Uterus (tissue), 4 donors: ENCODE data around the gene MYBL2. TPM values are rescaled to one million over a fixed set of nuclear protein-coding genes. Genes with fewer than 3 reads are reported as not detected.
"Not testable (repeated sequence)": the region's sequence is repeated elsewhere in the genome, so short reads cannot be mapped to it uniquely, and the experiment has no call there.

ENCODE experiments used
- DNase-seq, 2 donors: peaks; one replicate each; pipeline ENCODE4 v3.0.0-alpha.2; 2019 to 2020
- H3K27ac ChIP-seq, 2 donors: fragments of 200-600 bp; sonication (generic); 1 replicate in 1 of 2; 2 replicates in 1 of 2; pipeline ENCODE4 v1.5.1; 2016 to 2018
- H3K27me3 ChIP-seq, 2 donors: fragments of 200-600 bp; sonication (generic); one replicate each; pipeline ENCODE4 v1.5.1; 2018 to 2019; ENCODE audit warnings: control low read depth in 1 of 2
- H3K36me3 ChIP-seq, 2 donors: fragments of 200-600 bp; sonication (generic); one replicate each; pipeline ENCODE4 v1.5.1; 2019; ENCODE audit warnings: control low read depth in 1 of 2
- H3K4me1 ChIP-seq, 2 donors: fragments of 200-600 bp; sonication (generic); one replicate each; pipeline ENCODE4 v1.5.1; 2018 to 2019; ENCODE audit warnings: control low read depth in 1 of 2
- H3K4me3 ChIP-seq, 2 donors: fragments of 200-600 bp; sonication (generic); 1 replicate in 1 of 2; 2 replicates in 1 of 2; pipeline ENCODE4 v1.5.1; 2018 to 2019; ENCODE audit warnings: mild to moderate bottlenecking in 1 of 2
- H3K9me3 ChIP-seq, 2 donors: fragments of 200-600 bp; sonication (generic); one replicate each; pipeline ENCODE4 v1.5.1; 2019; ENCODE audit warnings: control low read depth in 1 of 2
- CTCF ChIP-seq, 4 experiments: fragments of 200-600 bp in 2 of 4; fragments of 450-650 bp in 2 of 4; sonication (generic) in 2 of 4; IDR thresholded peaks; one replicate each; pipeline ENCODE4 v1.5.1; 2016 to 2019; ENCODE audit warnings: antibody characterized with exemption in 4 of 4, mild to moderate bottlenecking in 2 of 4, moderate library complexity in 1 of 4
- POLR2A ChIP-seq, 2 donors: fragments of 450-650 bp; IDR thresholded peaks; one replicate each; pipeline ENCODE4 v1.6.1; 2016; ENCODE audit warnings: antibody characterized with exemption in 2 of 2, mild to moderate bottlenecking in 1 of 2, moderate library complexity in 1 of 2
- intact Hi-C: fragments of 100-400 bp; cut with DNase I; formaldehyde crosslinking; loops from one replicate; pipeline ENCODE4 v1.15.1; 2023; ENCODE audit warnings: low total_unique reads
- total RNA-seq, 4 donors: library from RNA; depleted of rRNA in 3 of 4; stranded (reverse); fragments of >200 nt in 3 of 4; gene quantifications; one replicate each; pipeline versions ENCODE4 v1.1.0 to v1.2.4, GENCODE V29; 2014 to 2023
- donor health status: DM: yes; HTN: yes; CAD: no.

Gene MYBL2
- total RNA-seq, 4 donors from 2014 or later: 0.29 to 5.2 TPM; not detected in 2

- Histone ChIP-seq H3K36me3 (no peaks in the 10 kb centered on the region), H3K4me3 (no peak overlapping the region), H3K27me3 (no peaks in the 10 kb centered on the region), H3K4me1 (no peaks in the 10 kb centered on the region), H3K27ac (no peak overlapping the region), H3K9me3 (no peaks in the 10 kb centered on the region)
- TF ChIP-seq POLR2A (IDR thresholded peaks at IDR 0.05) (no peak), CTCF (IDR thresholded peaks at IDR 0.05) (no peak)
- no peak for DNase-seq
- intact Hi-C loops: no loop called here
Measured at GRCh38 chr20:43755851-43756250, 88.9 kb downstream of the MYBL2 start.

GRCh38 chr20:43757888-43758287 is 91.0 kb downstream of the MYBL2 start:
- H3K4me3 ChIP-seq, H3K4me1 ChIP-seq, intact Hi-C loops, DNase-seq, H3K27me3 ChIP-seq, H3K9me3 ChIP-seq, H3K36me3 ChIP-seq, H3K27ac ChIP-seq: not testable (repeated sequence)

GRCh38 chr20:43761386-43762340 is 94.7 kb downstream of the MYBL2 start:
- Histone ChIP-seq H3K36me3 (no peaks in the 10 kb centered on the region), H3K9me3 (no peaks in the 10 kb centered on the region), H3K4me1 (no peaks in the 10 kb centered on the region), H3K4me3 (no peak overlapping the region), H3K27ac (no peak overlapping the region), H3K27me3 (no peaks in the 10 kb centered on the region)
- intact Hi-C loops: no loop called here
- TF ChIP-seq POLR2A (IDR thresholded peaks at IDR 0.05): no peak
- TF ChIP-seq CTCF (IDR thresholded peaks at IDR 0.05): no peak
- no peak for DNase-seq

DNA sequence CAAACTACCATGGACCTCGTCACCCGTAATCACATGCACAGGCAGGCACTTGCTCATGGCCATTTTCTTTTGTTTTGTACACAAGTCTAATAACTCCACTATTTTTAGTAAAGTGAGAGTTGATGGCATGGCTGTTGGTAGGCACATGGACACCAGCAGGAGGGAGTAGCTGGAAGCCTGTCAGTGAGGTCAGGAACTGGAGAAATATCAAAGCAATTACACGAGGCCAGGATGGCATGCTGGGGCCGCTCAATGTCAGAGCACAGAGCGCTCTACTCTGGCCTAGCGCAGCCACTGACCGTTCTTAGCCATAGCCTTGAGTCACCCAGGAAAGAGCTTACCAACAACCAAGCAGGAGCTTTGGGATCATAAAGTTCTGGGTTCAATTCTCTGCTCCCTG is 96.0 kb downstream of the MYBL2 start:
- Histone ChIP-seq H3K27me3 (no peaks in the 10 kb centered on the region), H3K4me1 (no peaks in the 10 kb centered on the region), H3K9me3 (no peaks in the 10 kb centered on the region), H3K36me3 (no peaks in the 10 kb centered on the region), H3K4me3 (no peak overlapping the region), H3K27ac (no peak overlapping the region)
- DNase-seq: no peak
- TF ChIP-seq CTCF (IDR thresholded peaks at IDR 0.05) (no peak), POLR2A (IDR thresholded peaks at IDR 0.05) (no peak)
- intact Hi-C loops: no loop called here

DNA sequence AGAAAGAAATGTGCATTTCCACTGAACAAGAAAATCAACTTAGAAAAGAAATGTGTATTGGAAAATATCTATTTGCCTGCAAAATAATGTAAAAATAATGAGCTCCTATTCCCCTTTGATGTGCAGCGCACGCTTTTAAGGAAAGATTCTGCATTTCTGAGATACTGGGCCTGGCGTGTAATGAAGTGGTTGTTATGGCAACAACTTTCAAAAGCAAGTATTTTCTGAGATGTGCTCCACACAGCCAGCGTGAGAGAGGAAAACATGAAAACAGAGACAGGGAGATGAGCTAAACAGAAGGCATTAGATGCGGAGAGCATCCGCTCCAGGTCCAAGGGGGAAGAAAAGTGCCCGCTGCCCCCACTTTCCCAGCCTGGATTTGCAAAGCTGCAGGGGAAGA is 99.0 kb downstream of the MYBL2 start:
- H3K4me3 ChIP-seq: no peak overlapping the region
- no peaks in the 10 kb centered on the region for H3K9me3 ChIP-seq
- no peak for DNase-seq
- intact Hi-C loops: no loop called here
- no peak overlapping the region for H3K27ac ChIP-seq
- TF ChIP-seq CTCF (IDR thresholded peaks at IDR 0.05) (no peak), POLR2A (IDR thresholded peaks at IDR 0.05) (no peak)
- H3K36me3 ChIP-seq: no peaks in the 10 kb centered on the region
- no peaks in the 10 kb centered on the region for H3K4me1 ChIP-seq
- H3K27me3 ChIP-seq: no peaks in the 10 kb centered on the region

Other genes with a start within 250 kb of the MYBL2 start
- gene SRSF6, start 209.2 kb upstream of the MYBL2 start, total RNA-seq: 100 to 1,000 TPM in 3 of 4 donors, 10 to 100 TPM in 1; 60.3 to 153 (median 112) TPM
- 10 to 100 TPM; 19.0 to 30.0 (median 27.6) TPM for gene L3MBTL1, start 159.4 kb upstream of the MYBL2 start, total RNA-seq
- gene SGK2, start 108.1 kb upstream of the MYBL2 start, total RNA-seq: 1 to 10 TPM in 2 of 4 donors, under 1 TPM in 1, not detected in 1; 0.77 to 5.9 (median 2.4) TPM
- gene IFT52, start 76.2 kb upstream of the MYBL2 start, total RNA-seq: 10 to 100 TPM; 39.1 to 64.0 (median 43.0) TPM
- not detected for gene GTSF1L, start 59.9 kb downstream of the MYBL2 start, total RNA-seq
- 1 to 10 TPM in 1 of 4 donors, under 1 TPM in 2, not detected in 1; 0.26 to 4.8 (median 0.28) TPM for gene TOX2, start 247.7 kb downstream of the MYBL2 start, total RNA-seq